ELR (cell line): ENCODE results near the gene RNF175.
A peak's percentile ranks its signal among the peaks of the same experiment; 100 is the strongest.

Experiments used
- DNase-seq: peaks from one replicate; pipeline ENCODE4 v3.0.0-alpha.2; 2015; ENCODE audit warnings: low read depth

The RNF175 gene

GRCh38 chr4:153759407-153760316, at the start of gene RNF175:
Gene RNF175 (minus strand): TSS chr4:153760024. CDS start chr4:153759862, 162 bp downstream.
- DNase-seq = peak; percentile 14

- no peak for DNase-seq
Observed at GRCh38 chr4:153809307-153809706, 49.5 kb upstream of the RNF175 start.

GRCh38 chr4:153808175-153808574, 48.4 kb upstream of the RNF175 start:
- DNase-seq = no peak

GRCh38 chr4:153806073-153806472, 46.2 kb upstream of the RNF175 start:
- no peak for DNase-seq

- DNase-seq = no peak
Observed at GRCh38 chr4:153804722-153805121, 44.9 kb upstream of the RNF175 start.

GRCh38 chr4:153799694-153800074, 39.9 kb upstream of the RNF175 start:
- DNase-seq = no peak

- DNase-seq = no peak
Observed at GRCh38 chr4:153798901-153799693, 39.3 kb upstream of the RNF175 start.

- no peak for DNase-seq
Observed at GRCh38 chr4:153798420-153798819, 38.6 kb upstream of the RNF175 start.

- DNase-seq = no peak
Observed at GRCh38 chr4:153794006-153794405, 34.2 kb upstream of the RNF175 start.

- no peak for DNase-seq
Observed at GRCh38 chr4:153792618-153793247, 32.9 kb upstream of the RNF175 start.

GRCh38 chr4:153791746-153792617, 32.2 kb upstream of the RNF175 start:
- peak; percentile 28 for DNase-seq

GRCh38 chr4:153790962-153791551, 31.2 kb upstream of the RNF175 start:
- DNase-seq = no peak

- no peak for DNase-seq
Observed at GRCh38 chr4:153790500-153790865, 30.7 kb upstream of the RNF175 start.

- no peak for DNase-seq
Observed at GRCh38 chr4:153789741-153790499, 30.1 kb upstream of the RNF175 start.

GRCh38 chr4:153788413-153789276, 28.8 kb upstream of the RNF175 start, which contains the start of gene SFRP2:
Gene SFRP2 (minus strand): TSS chr4:153789083. CDS start chr4:153788835, 248 bp downstream.
- no peak for DNase-seq

GRCh38 chr4:153788051-153788412, 28.2 kb upstream of the RNF175 start:
- no peak for DNase-seq

- DNase-seq = no peak
Observed at GRCh38 chr4:153787575-153787974, 27.8 kb upstream of the RNF175 start.

GRCh38 chr4:153787061-153787560, 27.3 kb upstream of the RNF175 start:
- DNase-seq = no peak
